Upper lobe of left lung (tissue), 4 donors: ENCODE measurements around the gene SLC8A3.

Experiments used
- CTCF ChIP-seq, 6 experiments: fragments of 450-650 bp in 4 of 6; fragments of 200-600 bp in 2 of 6; sonication (generic) in 2 of 6; IDR thresholded peaks; one replicate each; pipeline ENCODE4 v1.5.1; 2016 to 2019; ENCODE audit warnings: antibody characterized with exemption in 6 of 6
- EP300 ChIP-seq, 4 donors: sonication (generic); formaldehyde crosslinking; IDR thresholded peaks; one replicate each; pipeline ENCODE4 v1.5.1; 2017; ENCODE audit warnings: antibody characterized with exemption in 4 of 4, control low read depth in 2 of 4
- POLR2A ChIP-seq, 4 donors: fragments of 450-650 bp; IDR thresholded peaks; one replicate each; pipeline ENCODE4 v1.5.1; 2016 to 2017; ENCODE audit warnings: antibody characterized with exemption in 4 of 4, mild to moderate bottlenecking in 2 of 4
- POLR2AphosphoS5 ChIP-seq, 2 donors: sonication (generic); formaldehyde crosslinking; IDR thresholded peaks; one replicate each; pipeline ENCODE4 v1.5.1; 2017; ENCODE audit warnings: antibody characterized with exemption in 2 of 2

GRCh38 chr14:70180718-70181117, 8.0 kb downstream of the SLC8A3 start:
- TF ChIP-seq CTCF (IDR thresholded peaks at IDR 0.05) = no peak
- no peak for TF ChIP-seq POLR2A (IDR thresholded peaks at IDR 0.05)
- TF ChIP-seq POLR2AphosphoS5 (IDR thresholded peaks at IDR 0.05) = no peak
- TF ChIP-seq EP300 (IDR thresholded peaks at IDR 0.05) = no peak
